AG10803 (cell line): ENCODE results near the gene HSPA12B.
A peak's percentile ranks its signal among the peaks of the same experiment; 100 is the strongest.

Source experiments
- DNase-seq: peaks from one replicate; pipeline ENCODE4 v3.0.0; 2010; ENCODE audit warnings: low read depth
- H3K4me3 ChIP-seq: 2 replicates; pipeline ENCODE4 v1.5.1; 2011; ENCODE audit warnings: mild to moderate bottlenecking, low read length, control low read depth
- CTCF ChIP-seq: conservative IDR thresholded peaks from 2 replicates; pipeline ENCODE4 v1.5.1; 2011; ENCODE audit warnings: mild to moderate bottlenecking, low read length, control low read depth, inconsistent platforms

Gene HSPA12B

GRCh38 chr20:3749689-3750531 is 17.4 kb downstream of the HSPA12B start:
- TF ChIP-seq CTCF = no peak
- DNase-seq = no peak
- H3K4me3 ChIP-seq = no peak overlapping the region

DNA sequence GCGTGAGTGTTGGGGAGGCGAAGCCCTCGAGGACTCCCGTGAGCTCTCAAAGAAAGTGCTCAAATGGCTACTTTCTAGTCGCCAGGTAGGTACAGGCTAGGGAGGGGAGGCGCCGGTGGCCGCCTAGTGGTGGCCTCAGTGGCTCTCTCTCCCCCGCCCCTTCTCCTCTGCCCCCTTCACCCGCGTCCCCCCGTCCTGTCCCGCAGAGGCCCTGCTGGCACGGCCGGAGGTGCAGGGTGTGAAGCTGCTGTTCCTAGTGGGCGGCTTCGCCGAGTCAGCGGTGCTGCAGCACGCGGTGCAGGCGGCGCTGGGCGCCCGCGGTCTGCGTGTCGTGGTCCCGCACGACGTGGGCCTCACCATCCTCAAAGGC is 18.8 kb downstream of the HSPA12B start:
- TF ChIP-seq CTCF = no peak
- DNase-seq = no peak
- no peak overlapping the region for H3K4me3 ChIP-seq

DNA sequence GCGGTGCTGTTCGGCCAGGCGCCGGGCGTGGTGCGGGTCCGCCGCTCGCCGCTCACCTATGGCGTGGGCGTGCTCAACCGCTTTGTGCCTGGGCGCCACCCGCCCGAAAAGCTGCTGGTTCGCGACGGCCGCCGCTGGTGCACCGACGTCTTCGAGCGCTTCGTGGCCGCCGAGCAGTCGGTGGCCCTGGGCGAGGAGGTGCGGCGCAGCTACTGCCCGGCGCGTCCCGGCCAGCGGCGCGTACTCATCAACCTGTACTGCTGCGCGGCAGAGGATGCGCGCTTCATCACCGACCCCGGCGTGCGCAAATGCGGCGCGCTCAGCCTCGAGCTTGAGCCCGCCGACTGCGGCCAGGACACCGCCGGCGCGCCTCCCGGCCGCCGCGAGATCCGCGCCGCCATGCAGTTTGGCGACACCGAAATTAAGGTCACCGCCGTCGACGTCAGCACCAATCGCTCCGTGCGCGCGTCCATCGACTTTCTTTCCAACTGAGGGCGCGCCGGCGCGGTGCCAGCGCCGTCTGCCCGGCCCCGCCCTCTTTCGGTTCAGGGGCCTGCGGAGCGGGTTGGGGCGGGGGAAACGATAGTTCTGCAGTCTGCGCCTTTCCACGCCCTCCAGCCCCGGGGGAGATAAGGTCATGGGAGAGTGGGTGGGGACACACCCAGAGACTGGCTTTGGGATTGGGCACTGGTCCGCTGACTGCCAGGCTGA is 19.3 kb downstream of the HSPA12B start:
- no peak for DNase-seq
- no peak for TF ChIP-seq CTCF
- no peak overlapping the region for H3K4me3 ChIP-seq

GRCh38 chr20:3752386-3752759 is 19.9 kb downstream of the HSPA12B start:
- no peak for TF ChIP-seq CTCF
- no peak overlapping the region for H3K4me3 ChIP-seq
- no peak for DNase-seq

GRCh38 chr20:3753098-3753497 is 20.6 kb downstream of the HSPA12B start:
- TF ChIP-seq CTCF = peak; percentile 92
- H3K4me3 ChIP-seq = no peak overlapping the region
- peak; percentile 72 for DNase-seq

GRCh38 chr20:3753501-3754275 is 21.2 kb downstream of the HSPA12B start:
- TF ChIP-seq CTCF = no peak
- no peak overlapping the region for H3K4me3 ChIP-seq
- no peak for DNase-seq
